Neuronal stem cell (in vitro differentiated cells): ENCODE measurements around the gene PAK6.

Experiments
- DNase-seq: peaks from one replicate; pipeline ENCODE4 v3.0.0-alpha.2; 2013; ENCODE audit warnings: low spot score
- H2AFZ ChIP-seq: one replicate; pipeline ENCODE4 v1.6.1; 2013; ENCODE audit warnings: mild to moderate bottlenecking, low read length, inconsistent platforms
- H2AK5ac ChIP-seq: 2 replicates; pipeline ENCODE4 v1.6.1; 2013; ENCODE audit warnings: low read depth, mild to moderate bottlenecking, inconsistent platforms, low read length, moderate library complexity, mixed read lengths
- H2BK120ac ChIP-seq: 2 replicates; pipeline ENCODE4 v1.6.1; 2013; ENCODE audit warnings: low read depth, mild to moderate bottlenecking, inconsistent platforms, low read length, moderate library complexity, mixed read lengths
- H2BK12ac ChIP-seq: one replicate; pipeline ENCODE4 v1.6.1; 2013; ENCODE audit warnings: low read length, inconsistent platforms
- H2BK15ac ChIP-seq: 2 replicates; pipeline ENCODE4 v1.6.1; 2013; ENCODE audit warnings: mild to moderate bottlenecking, low read length, inconsistent platforms, mixed read lengths
- H2BK5ac ChIP-seq: one replicate; pipeline ENCODE4 v1.6.1; 2013; ENCODE audit warnings: inconsistent platforms, mild to moderate bottlenecking, low read length, moderate library complexity
- H3K14ac ChIP-seq: one replicate; pipeline ENCODE4 v1.6.1; 2013; ENCODE audit warnings: low read length, inconsistent platforms
- H3K18ac ChIP-seq: 2 replicates; pipeline ENCODE4 v1.6.1; 2013; ENCODE audit warnings: low read length, inconsistent platforms
- H3K23ac ChIP-seq: 2 replicates; pipeline ENCODE4 v1.6.1; 2013; ENCODE audit warnings: low read depth, mild to moderate bottlenecking, mixed read lengths, low read length, inconsistent platforms; ENCODE audit not compliant: poor library complexity
- H3K27ac ChIP-seq: replicated peaks from 3 replicates; pipeline ENCODE4 v1.5.1; 2013; ENCODE audit warnings: low read length, inconsistent platforms
- H3K27me3 ChIP-seq, 3 experiments: 2 replicates each; pipeline ENCODE4 v1.6.1; 2013; ENCODE audit warnings: low read length in 3 of 3, mild to moderate bottlenecking in 2 of 3, inconsistent platforms in 1 of 3, low read depth in 1 of 3, mixed read lengths in 1 of 3, moderate library complexity in 1 of 3; ENCODE audit not compliant: control insufficient read depth in 3 of 3, insufficient read depth in 3 of 3
- H3K36me3 ChIP-seq, 2 donors: replicated peaks in 1 of 2; 2 replicates each; pipeline ENCODE4 v1.6.1; 2013; ENCODE audit warnings: low read length in 2 of 2; ENCODE audit not compliant: control insufficient read depth in 2 of 2, insufficient read depth in 2 of 2
- H3K4ac ChIP-seq: 2 replicates; pipeline ENCODE4 v1.6.1; 2013; ENCODE audit warnings: inconsistent platforms, mild to moderate bottlenecking, low read length, moderate library complexity
- H3K4me1 ChIP-seq, 2 donors: 1 replicate in 1 of 2; 2 replicates in 1 of 2; pipeline ENCODE4 v1.6.1; 2013; ENCODE audit warnings: low read length in 2 of 2, low read depth in 1 of 2; ENCODE audit not compliant: control insufficient read depth in 2 of 2, insufficient read depth in 1 of 2
- H3K4me2 ChIP-seq: one replicate; pipeline ENCODE4 v1.6.1; 2013; ENCODE audit warnings: mild to moderate bottlenecking, low read length, inconsistent platforms; ENCODE audit not compliant: insufficient read depth, poor library complexity, severe bottlenecking
- H3K4me3 ChIP-seq, 2 donors: 2 replicates each; pipeline ENCODE4 v1.5.1; 2013; ENCODE audit warnings: low read length in 2 of 2, mild to moderate bottlenecking in 2 of 2, inconsistent platforms in 1 of 2, moderate library complexity in 1 of 2
- H3K79me1 ChIP-seq: one replicate; pipeline ENCODE4 v1.6.1; 2013; ENCODE audit warnings: low read depth, mild to moderate bottlenecking, inconsistent platforms, low read length, moderate library complexity
- H3K9ac ChIP-seq: one replicate; pipeline ENCODE4 v1.6.1; 2013; ENCODE audit warnings: mild to moderate bottlenecking, low read depth, low read length, inconsistent platforms; ENCODE audit not compliant: poor library complexity
- H3K9me3 ChIP-seq, 2 donors: replicated peaks in 1 of 2; 2 replicates each; pipeline versions ENCODE3 to v1.6.1; 2013; ENCODE audit warnings: low read length in 2 of 2, mild to moderate bottlenecking in 2 of 2, inconsistent platforms in 1 of 2, low read depth in 1 of 2, mixed read lengths in 1 of 2, moderate library complexity in 1 of 2; ENCODE audit not compliant: control insufficient read depth in 2 of 2, insufficient read depth in 1 of 2
- H4K8ac ChIP-seq: one replicate; pipeline ENCODE4 v1.6.1; 2013; ENCODE audit warnings: low read depth, mild to moderate bottlenecking, inconsistent platforms, low read length, moderate library complexity
- H4K91ac ChIP-seq: one replicate; pipeline ENCODE4 v1.6.1; 2013; ENCODE audit warnings: low read length, low read depth, mild to moderate bottlenecking, inconsistent platforms; ENCODE audit not compliant: poor library complexity
- WGBS, 2 donors: extraction: QIAGEN DNeasy Blood & Tissue Kit; methylation state at CpG; one replicate each; pipeline ENCODE4 v1.1.7; 2013; ENCODE audit warnings: missing lambda C conversion rate in 2 of 2, mixed read lengths in 1 of 2; ENCODE audit not compliant: insufficient read length in 2 of 2, insufficient replicate concordance in 1 of 2; ENCODE audit errors: extremely low coverage in 2 of 2; 5-methylcytosine and 5-hydroxymethylcytosine counted together

Gene PAK6

GRCh38 chr15:40300771-40301170 is 61.9 kb downstream of the PAK6 start:
- no peak overlapping the region for H4K8ac ChIP-seq
- peaks cover 0 to 16% of the 10 kb centered on the region in 2 donors for H3K9me3 ChIP-seq
- no peak overlapping the region for H2BK12ac ChIP-seq
- H2AFZ ChIP-seq = no peak overlapping the region
- H2BK5ac ChIP-seq = no peak overlapping the region
- H3K4me2 ChIP-seq = no peak overlapping the region
- no peaks in the 10 kb centered on the region for H3K27me3 ChIP-seq
- no peak overlapping the region for H3K9ac ChIP-seq
- H3K4me1 ChIP-seq = peaks cover 5% of the 10 kb centered on the region in 2 donors
- H2BK120ac ChIP-seq = no peak overlapping the region
- no peak overlapping the region for H3K4me3 ChIP-seq
- H2AK5ac ChIP-seq = no peak overlapping the region
- H3K14ac ChIP-seq = no peak overlapping the region
- H2BK15ac ChIP-seq = no peak overlapping the region
- no peak overlapping the region for H3K27ac ChIP-seq
- no peaks in the 10 kb centered on the region for H3K36me3 ChIP-seq
- H3K79me1 ChIP-seq = no peaks in the 10 kb centered on the region
- no peak overlapping the region for H3K18ac ChIP-seq
- DNase-seq = no peak
- no peak overlapping the region for H3K4ac ChIP-seq
- no CpG with 5 or more reads among the region's 2 CpGs for WGBS, 2 donors
- no peak overlapping the region for H3K23ac ChIP-seq
- H4K91ac ChIP-seq = no peak overlapping the region

- no peak overlapping the region for H2AK5ac ChIP-seq
- no peak overlapping the region for H3K14ac ChIP-seq
- H4K8ac ChIP-seq = no peak overlapping the region
- no peak overlapping the region for H2BK15ac ChIP-seq
- DNase-seq = no peak
- no peak overlapping the region for H2BK5ac ChIP-seq
- no peaks in the 10 kb centered on the region for H3K27me3 ChIP-seq
- no peak overlapping the region for H3K9ac ChIP-seq
- peak overlapping the region; percentile 69 for H2AFZ ChIP-seq
- WGBS, 2 donors = no CpG with 5 or more reads among the region's 12 CpGs
- H3K18ac ChIP-seq = peak overlapping the region; percentile 73
- no peak overlapping the region for H2BK12ac ChIP-seq
- H3K36me3 ChIP-seq = no peaks in the 10 kb centered on the region
- no peak overlapping the region for H2BK120ac ChIP-seq
- no peak overlapping the region for H3K27ac ChIP-seq
- H3K4ac ChIP-seq = no peak overlapping the region
- H3K23ac ChIP-seq = no peak overlapping the region
- H3K4me1 ChIP-seq = peaks cover 5 to 9% of the 10 kb centered on the region in 2 donors
- no peaks in the 10 kb centered on the region for H3K79me1 ChIP-seq
- H3K9me3 ChIP-seq = peaks cover 0 to 16% of the 10 kb centered on the region in 2 donors
- no peak overlapping the region for H3K4me3 ChIP-seq
- no peak overlapping the region for H4K91ac ChIP-seq
- H3K4me2 ChIP-seq = no peak overlapping the region
Observed at GRCh38 chr15:40301467-40302179, 62.8 kb downstream of the PAK6 start.

- WGBS, 2 donors = no CpG with 5 or more reads among the region's 19 CpGs
Observed at GRCh38 chr15:40302288-40302886, 63.5 kb downstream of the PAK6 start.

GRCh38 chr15:40302981-40303380 is 64.1 kb downstream of the PAK6 start:
- Histone ChIP-seq H3K79me1 (no peaks in the 10 kb centered on the region), H2BK5ac (peak overlapping the region; percentile 54), H3K4me3 (no peak overlapping the region), H4K91ac (no peak overlapping the region), H3K18ac (no peak overlapping the region), H3K27me3 (no peaks in the 10 kb centered on the region), H2AK5ac (no peak overlapping the region), H2BK15ac (no peak overlapping the region), H2BK120ac (no peak overlapping the region), H3K27ac (no peak overlapping the region), H2AFZ (no peak overlapping the region), H4K8ac (no peak overlapping the region), H3K9ac (no peak overlapping the region), H3K4ac (no peak overlapping the region), H3K9me3 (peaks cover 0 to 16% of the 10 kb centered on the region in 2 donors), H3K36me3 (no peaks in the 10 kb centered on the region), H3K4me2 (no peak overlapping the region), H2BK12ac (no peak overlapping the region), H3K23ac (no peak overlapping the region), H3K14ac (no peak overlapping the region), H3K4me1 (peaks cover 5 to 21% of the 10 kb centered on the region in 2 donors)
- WGBS, 2 donors = no CpG with 5 or more reads among the region's 11 CpGs
- no peak for DNase-seq

More at GRCh38 chr15:40302288-40302886, 63.5 kb downstream of the PAK6 start:
- no peak overlapping the region for H4K8ac ChIP-seq
- no peak overlapping the region for H3K4me3 ChIP-seq
- peak overlapping the region; percentile 53 for H3K23ac ChIP-seq
- no peaks in the 10 kb centered on the region for H3K36me3 ChIP-seq
- H3K4me1 ChIP-seq = peaks cover 5 to 16% of the 10 kb centered on the region in 2 donors
- peak overlapping the region; percentile 79 for H2BK12ac ChIP-seq
- H2BK5ac ChIP-seq = no peak overlapping the region
- H3K9ac ChIP-seq = no peak overlapping the region
- no peaks in the 10 kb centered on the region for H3K79me1 ChIP-seq
- H2AK5ac ChIP-seq = peak overlapping the region; percentile 8
- H3K27ac ChIP-seq = no peak overlapping the region
- DNase-seq = no peak
- H3K27me3 ChIP-seq = no peaks in the 10 kb centered on the region
- no peak overlapping the region for H3K4me2 ChIP-seq
- no peak overlapping the region for H3K14ac ChIP-seq
- H2BK120ac ChIP-seq = no peak overlapping the region
- no peak overlapping the region for H2AFZ ChIP-seq
- H2BK15ac ChIP-seq = no peak overlapping the region
- H4K91ac ChIP-seq = no peak overlapping the region
- H3K9me3 ChIP-seq = peaks cover 0 to 16% of the 10 kb centered on the region in 2 donors
- no peak overlapping the region for H3K4ac ChIP-seq
- H3K18ac ChIP-seq = peak overlapping the region; percentile 44
